HEK293T (cell line): ENCODE data around the gene NINJ1.

ENCODE experiments used
- ELF4 ChIP-seq: fragments of 450-650 bp; IDR thresholded peaks from 2 replicates; pipeline ENCODE4 v1.6.1; 2017; ENCODE audit warnings: antibody characterized with exemption
- HDGF ChIP-seq: fragments of 450-650 bp; IDR thresholded peaks from 2 replicates; pipeline ENCODE4 v1.6.1; 2017; ENCODE audit warnings: antibody characterized with exemption, borderline replicate concordance
- PKNOX1 ChIP-seq: fragments of 450-650 bp; IDR thresholded peaks from 2 replicates; pipeline ENCODE4 v1.6.1; 2016
- SP1 ChIP-seq: fragments of 450-650 bp; IDR thresholded peaks from 2 replicates; pipeline ENCODE4 v1.6.1; 2017

- TF ChIP-seq ELF4 (no peak), PKNOX1 (no peak), HDGF (no peak), SP1 (no peak)
Observed at GRCh38 chr9:93161786-93162562, 27.9 kb upstream of the NINJ1 start.
